ENCODE results near the gene AP1M2.

The AP1M2 gene

GRCh38 chr19:10587022-10587838 lies at the start of gene AP1M2:
TSS of gene AP1M2 (minus strand) at chr19:10587312. CDS start at chr19:10587231, 81 bp downstream.
- TF ChIP-seq POLR2AphosphoS5 (IDR thresholded peaks at IDR 0.05; ENCODE audit: borderline replicate concordance, low read depth, low read length), result no peak
- TF ChIP-seq EZH2 (IDR thresholded peaks at IDR 0.05), result no peak
- TF ChIP-seq FOXP2 (optimal IDR thresholded peaks at IDR 0.05; ENCODE audit: control extremely low read depth, extremely low read length, insufficient read depth), result no peak
- Histone ChIP-seq H3K36me3 (ENCODE audit: insufficient read depth, low read length) (no peaks in the 10 kb centered on the region), H3K27ac (no peak within 1 kb of the TSS), H3K4me3 (no peak within 1 kb of the TSS), H3K9ac (ENCODE audit: insufficient read length) (no peak within 1 kb of the TSS), H3K9me3 (ENCODE audit: low read depth, low read length) (no peaks in the 10 kb centered on the region)
- DNase-seq (ENCODE audit: low read depth, low spot score), result no peak

GRCh38 chr19:10636304-10636972 lies 49.3 kb upstream of the AP1M2 start:
- TF ChIP-seq FOXP2 (optimal IDR thresholded peaks at IDR 0.05; ENCODE audit: control extremely low read depth, extremely low read length, insufficient read depth) (no peak), EZH2 (IDR thresholded peaks at IDR 0.05) (no peak), POLR2AphosphoS5 (IDR thresholded peaks at IDR 0.05; ENCODE audit: borderline replicate concordance, low read depth, low read length) (no peak)
- H3K27ac ChIP-seq, result no peak overlapping the region

GRCh38 chr19:10634963-10635362 lies 47.9 kb upstream of the AP1M2 start:
- H3K9ac ChIP-seq (ENCODE audit: insufficient read length), result no peak overlapping the region
- no peak overlapping the region for H3K4me3 ChIP-seq
- no peak overlapping the region for H3K27ac ChIP-seq
- peaks cover 39% of the 10 kb centered on the region; the same call in 1 of the 2 replicates for H3K36me3 ChIP-seq (ENCODE audit: insufficient read depth, low read length)
- DNase-seq (ENCODE audit: low read depth, low spot score), result no peak
- no peak for TF ChIP-seq POLR2AphosphoS5 (IDR thresholded peaks at IDR 0.05; ENCODE audit: borderline replicate concordance, low read depth, low read length)
- no peak for TF ChIP-seq EZH2 (IDR thresholded peaks at IDR 0.05)
- no peak for TF ChIP-seq FOXP2 (optimal IDR thresholded peaks at IDR 0.05; ENCODE audit: control extremely low read depth, extremely low read length, insufficient read depth)
- no peaks in the 10 kb centered on the region for H3K9me3 ChIP-seq (ENCODE audit: low read depth, low read length)

More at GRCh38 chr19:10636304-10636972, 49.3 kb upstream of the AP1M2 start:
- Histone ChIP-seq H3K9ac (ENCODE audit: insufficient read length) (no peak overlapping the region), H3K36me3 (ENCODE audit: insufficient read depth, low read length) (peaks cover 36% of the 10 kb centered on the region; the same call in 1 of the 2 replicates), H3K4me3 (no peak overlapping the region), H3K9me3 (ENCODE audit: low read depth, low read length) (no peaks in the 10 kb centered on the region)
- no peak for DNase-seq (ENCODE audit: low read depth, low spot score)

- H3K36me3 ChIP-seq (ENCODE audit: insufficient read depth, low read length), result peaks cover 39% of the 10 kb centered on the region; the same call in 1 of the 2 replicates
Measured at GRCh38 chr19:10634430-10634829, 47.3 kb upstream of the AP1M2 start.

DNA sequence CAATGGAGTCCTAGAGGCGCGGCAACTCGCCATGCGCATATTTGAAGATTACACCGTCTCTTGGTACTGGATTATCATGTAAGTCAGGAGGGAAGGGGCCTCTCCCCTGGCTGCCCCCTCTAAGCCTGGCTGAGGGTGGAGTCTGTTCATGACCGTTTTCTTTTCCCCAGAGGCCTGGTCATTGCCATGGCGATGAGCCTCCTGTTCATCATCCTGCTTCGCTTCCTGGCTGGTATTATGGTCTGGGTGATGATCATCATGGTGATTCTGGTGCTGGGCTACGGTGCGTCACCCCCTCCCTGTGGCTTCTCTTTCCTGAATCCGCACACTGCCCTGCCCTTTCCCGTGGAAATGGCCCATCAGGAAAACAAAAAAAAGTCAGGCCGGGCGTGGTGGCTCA lies 44.8 kb upstream of the AP1M2 start:
- H3K4me3 ChIP-seq, result no peak overlapping the region
- TF ChIP-seq FOXP2 (optimal IDR thresholded peaks at IDR 0.05; ENCODE audit: control extremely low read depth, extremely low read length, insufficient read depth) (no peak), EZH2 (IDR thresholded peaks at IDR 0.05) (no peak)
- no peaks in the 10 kb centered on the region for H3K9me3 ChIP-seq (ENCODE audit: low read depth, low read length)
- DNase-seq (ENCODE audit: low read depth, low spot score), result no peak
- H3K36me3 ChIP-seq (ENCODE audit: insufficient read depth, low read length), result peaks cover 38% of the 10 kb centered on the region
- no peak overlapping the region for H3K27ac ChIP-seq
- no peak overlapping the region for H3K9ac ChIP-seq (ENCODE audit: insufficient read length)

More at GRCh38 chr19:10634430-10634829, 47.3 kb upstream of the AP1M2 start:
- no peak for DNase-seq (ENCODE audit: low read depth, low spot score)
- TF ChIP-seq EZH2 (IDR thresholded peaks at IDR 0.05), result no peak
- no peak for TF ChIP-seq POLR2AphosphoS5 (IDR thresholded peaks at IDR 0.05; ENCODE audit: borderline replicate concordance, low read depth, low read length)
- no peak for TF ChIP-seq FOXP2 (optimal IDR thresholded peaks at IDR 0.05; ENCODE audit: control extremely low read depth, extremely low read length, insufficient read depth)
- Histone ChIP-seq H3K9ac (ENCODE audit: insufficient read length) (no peak overlapping the region), H3K9me3 (ENCODE audit: low read depth, low read length) (no peaks in the 10 kb centered on the region), H3K27ac (no peak overlapping the region), H3K4me3 (no peak overlapping the region)

GRCh38 chr19:10625762-10626138 lies 38.6 kb upstream of the AP1M2 start:
- H3K27ac ChIP-seq, result no peak overlapping the region
- no peaks in the 10 kb centered on the region for H3K9me3 ChIP-seq (ENCODE audit: low read depth, low read length)
- no peak overlapping the region for H3K9ac ChIP-seq (ENCODE audit: insufficient read length)
- no peak for TF ChIP-seq POLR2AphosphoS5 (IDR thresholded peaks at IDR 0.05; ENCODE audit: borderline replicate concordance, low read depth, low read length)
- TF ChIP-seq EZH2 (IDR thresholded peaks at IDR 0.05), result no peak
- TF ChIP-seq FOXP2 (optimal IDR thresholded peaks at IDR 0.05; ENCODE audit: control extremely low read depth, extremely low read length, insufficient read depth), result no peak
- H3K36me3 ChIP-seq (ENCODE audit: insufficient read depth, low read length), result peaks cover 4% of the 10 kb centered on the region
- no peak overlapping the region for H3K4me3 ChIP-seq
- DNase-seq (ENCODE audit: low read depth, low spot score), result no peak

DNA sequence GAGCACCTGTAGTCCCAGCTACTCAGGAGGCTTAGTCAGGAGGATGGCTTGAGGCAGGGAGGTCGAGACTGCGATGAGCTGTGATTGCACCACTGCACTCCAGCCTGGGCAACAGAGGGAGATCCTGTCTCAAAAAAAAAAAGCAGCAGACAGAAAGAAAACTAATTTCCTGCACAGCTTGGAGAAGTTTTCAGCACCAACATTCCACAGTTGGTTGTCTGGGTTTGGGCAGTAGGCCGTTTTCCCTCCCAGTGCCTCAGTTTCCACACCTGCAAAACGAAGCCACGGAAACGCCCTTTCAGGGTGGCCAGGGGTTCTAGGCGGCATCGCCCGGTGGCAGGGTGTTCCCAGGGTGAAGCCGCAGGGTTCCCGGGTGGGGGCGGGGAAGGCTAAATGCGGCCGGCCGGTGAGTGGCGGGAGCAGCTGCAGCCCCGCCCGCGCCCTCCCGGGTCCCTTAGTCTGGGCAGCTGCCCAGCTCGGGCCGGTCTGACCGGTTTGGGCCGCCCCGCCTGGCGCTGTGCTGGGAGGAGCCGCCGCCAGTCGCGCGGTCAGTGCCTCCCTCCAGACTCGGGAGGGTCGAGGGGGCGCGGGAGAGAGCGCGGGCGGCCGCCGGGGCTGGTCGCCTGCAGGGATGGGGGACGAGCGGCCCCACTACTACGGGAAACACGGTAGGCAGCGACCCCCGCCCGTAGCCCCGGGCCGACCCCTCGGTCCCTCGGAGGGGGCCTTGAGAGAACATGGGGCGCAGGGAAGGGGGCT lies 38.1 kb upstream of the AP1M2 start, which contains the start of gene SLC44A2:
Gene SLC44A2 (plus strand): TSS at position 551 of the 759 bp plus-strand sequence. CDS start 81 bp downstream, at position 632.
- TF ChIP-seq POLR2AphosphoS5 (IDR thresholded peaks at IDR 0.05; ENCODE audit: borderline replicate concordance, low read depth, low read length) (no peak), EZH2 (IDR thresholded peaks at IDR 0.05) (no peak), FOXP2 (optimal IDR thresholded peaks at IDR 0.05; ENCODE audit: control extremely low read depth, extremely low read length, insufficient read depth) (no peak)
- H3K9ac ChIP-seq (ENCODE audit: insufficient read length), result no peak within 1 kb of the TSS
- no peak within 1 kb of the TSS for H3K27ac ChIP-seq
- no peak within 1 kb of the TSS for H3K4me3 ChIP-seq
- no peak for DNase-seq (ENCODE audit: low read depth, low spot score)
- peaks cover 4% of the 10 kb centered on the region for H3K36me3 ChIP-seq (ENCODE audit: insufficient read depth, low read length)
- H3K9me3 ChIP-seq (ENCODE audit: low read depth, low read length), result no peaks in the 10 kb centered on the region

DNA sequence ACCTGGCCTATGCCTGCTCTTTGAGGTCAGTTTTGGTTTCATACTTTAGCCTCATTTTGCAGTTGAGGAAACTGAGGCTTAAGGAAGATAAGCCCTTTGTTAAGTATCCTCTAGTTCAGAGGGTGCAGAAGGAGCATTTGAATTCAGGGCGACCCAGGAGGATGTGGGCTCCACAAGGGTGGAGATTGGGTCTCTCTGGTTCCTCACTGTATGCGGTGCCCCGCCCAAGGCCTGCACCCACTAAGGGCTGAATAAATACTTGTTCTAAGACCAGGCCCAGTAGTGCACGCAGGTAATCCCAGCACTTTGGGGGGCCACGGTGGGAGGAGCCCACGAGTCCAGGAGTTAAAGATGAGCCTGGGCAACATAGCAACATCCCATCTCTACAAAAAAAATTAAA lies 37.5 kb upstream of the AP1M2 start:
- Histone ChIP-seq H3K4me3 (no peak overlapping the region), H3K27ac (no peak overlapping the region), H3K9ac (ENCODE audit: insufficient read length) (no peak overlapping the region)

More for the DNA sequence above, 37.5 kb upstream of the AP1M2 start:
- no peak for DNase-seq (ENCODE audit: low read depth, low spot score)
- no peak for TF ChIP-seq FOXP2 (optimal IDR thresholded peaks at IDR 0.05; ENCODE audit: control extremely low read depth, extremely low read length, insufficient read depth)
- TF ChIP-seq POLR2AphosphoS5 (IDR thresholded peaks at IDR 0.05; ENCODE audit: borderline replicate concordance, low read depth, low read length), result no peak
- no peak for TF ChIP-seq EZH2 (IDR thresholded peaks at IDR 0.05)
- peaks cover 4% of the 10 kb centered on the region for H3K36me3 ChIP-seq (ENCODE audit: insufficient read depth, low read length)
- no peaks in the 10 kb centered on the region for H3K9me3 ChIP-seq (ENCODE audit: low read depth, low read length)
